Measurements from ENCODE around the gene CAAP1. TPM values are rescaled to one million over a fixed set of nuclear protein-coding genes. Genes with fewer than 3 reads are reported as not detected.
A peak's percentile ranks its signal among the peaks of the same experiment; 100 is the strongest.

CAAP1 gene
- total and polyA plus RNA-seq, 9 donors, result 6.7 to 15.0 (median 10.5) TPM

DNA sequence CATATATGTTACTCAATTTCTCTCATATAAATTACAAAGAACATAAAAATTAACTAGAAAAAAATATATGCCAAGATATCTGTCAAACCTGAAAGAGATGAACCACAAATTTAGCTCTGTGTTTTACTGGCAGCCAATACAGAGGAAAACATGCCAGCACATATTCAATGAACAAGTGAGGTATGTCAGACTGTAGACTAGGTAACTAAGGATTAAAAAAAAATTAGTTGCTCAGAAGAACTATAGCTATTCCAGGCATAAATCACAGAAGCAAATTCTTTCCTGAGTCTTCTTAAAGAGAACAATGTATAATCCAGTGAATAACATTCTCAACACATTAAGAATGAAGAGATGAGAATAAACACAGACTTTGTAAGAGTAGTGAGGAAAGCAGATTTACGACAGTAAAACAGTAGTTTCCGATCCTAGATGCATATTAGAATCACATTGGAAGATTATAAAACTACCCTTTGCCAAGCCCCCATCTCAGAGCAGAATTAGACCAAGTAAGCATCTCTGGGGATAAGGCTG, 20.6 kb upstream of the CAAP1 start:
- WGBS, 3 donors, result 90 to 97% (median 92%) methylated on average over 2 of the region's 2 CpGs
- Histone ChIP-seq H3K27me3 (no peaks in the 10 kb centered on the region), H3K9me3 (no peaks in the 10 kb centered on the region), H3K4me3 (no peak overlapping the region), H3K4me1 (ENCODE audit: insufficient read depth) (no peaks in the 10 kb centered on the region), H3K36me3 (no peaks in the 10 kb centered on the region), H3K27ac (no peak overlapping the region)
- intact Hi-C loops (cut with DNase I), result no loop called here
- TF ChIP-seq POLR2A (IDR thresholded peaks at IDR 0.05), result no peak
- TF ChIP-seq EP300 (IDR thresholded peaks at IDR 0.05), result no peak
- no peak for TF ChIP-seq CTCF (IDR thresholded peaks at IDR 0.05)
- no peak for DNase-seq

- intact Hi-C loops (cut with DNase I), result no loop called here
- Histone ChIP-seq H3K4me1 (ENCODE audit: insufficient read depth) (no peaks in the 10 kb centered on the region), H3K27ac (no peak overlapping the region), H3K4me3 (no peak overlapping the region), H3K36me3 (no peaks in the 10 kb centered on the region), H3K9me3 (no peaks in the 10 kb centered on the region), H3K27me3 (no peaks in the 10 kb centered on the region)
- no peak for DNase-seq
- TF ChIP-seq POLR2A (IDR thresholded peaks at IDR 0.05) (no peak), CTCF (IDR thresholded peaks at IDR 0.05) (no peak), EP300 (IDR thresholded peaks at IDR 0.05) (no peak)
- WGBS, 3 donors, result 19 to 42% (median 29%) methylated on average over 1 of the region's 1 CpG
Measured at GRCh38 chr9:26904671-26905070, 12.1 kb upstream of the CAAP1 start.

GRCh38 chr9:26904070-26904469, 11.5 kb upstream of the CAAP1 start:
- WGBS, 3 donors, result 45 to 67% (median 50%) methylated on average over 3 of the region's 3 CpGs

DNA sequence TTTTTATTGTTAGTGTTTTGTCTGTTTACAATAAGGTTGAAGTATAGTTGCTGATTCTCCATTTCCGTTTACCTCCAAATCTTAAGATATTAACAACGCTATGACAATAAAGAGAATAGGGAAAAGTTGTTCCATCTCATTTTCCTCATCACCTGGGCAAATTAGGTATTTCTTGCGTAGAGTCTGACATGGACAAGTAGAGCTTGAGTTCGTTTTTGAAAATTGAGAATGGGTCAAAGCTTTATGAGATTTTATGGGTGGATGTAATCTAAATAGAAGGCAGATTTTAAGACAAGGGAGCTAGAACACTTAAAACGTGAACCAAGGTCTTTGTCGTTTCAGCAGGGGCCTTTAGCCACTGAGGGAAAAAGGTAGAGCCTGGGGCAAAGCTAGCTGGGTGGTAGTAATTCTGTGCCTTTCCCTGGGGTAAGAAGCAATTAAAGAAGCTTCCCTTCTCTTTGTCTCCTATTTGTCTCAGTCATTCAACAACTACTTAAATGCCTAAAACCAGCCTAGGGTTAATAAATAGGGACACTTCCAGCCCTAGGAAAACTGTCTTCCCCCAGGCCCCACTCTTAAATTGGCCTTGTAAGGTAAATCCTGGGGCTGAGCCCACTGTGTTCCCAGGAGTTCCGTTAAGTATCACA, 551 bp upstream of the CAAP1 start:
- Histone ChIP-seq H3K27me3 (no peaks in the 10 kb centered on the region), H3K4me1 (ENCODE audit: insufficient read depth) (peaks cover 2% of the 10 kb centered on the region), H3K36me3 (no peaks in the 10 kb centered on the region), H3K9me3 (no peaks in the 10 kb centered on the region), H3K4me3 (peak overlapping the region; percentile 82), H3K27ac (peak overlapping the region in 1 of 2 donors; percentile 94)
- WGBS, 3 donors, result 18 to 28% (median 20%) methylated on average over 7 of the region's 7 CpGs
- no peak for DNase-seq
- TF ChIP-seq CTCF (IDR thresholded peaks at IDR 0.05) (no peak), EP300 (IDR thresholded peaks at IDR 0.05) (peak; percentile 4)
- intact Hi-C loops (cut with DNase I), result no loop called here

More at GRCh38 chr9:26904070-26904469, 11.5 kb upstream of the CAAP1 start:
- Histone ChIP-seq H3K27me3 (no peaks in the 10 kb centered on the region), H3K27ac (no peak overlapping the region), H3K4me1 (ENCODE audit: insufficient read depth) (no peaks in the 10 kb centered on the region), H3K4me3 (no peak overlapping the region), H3K9me3 (no peaks in the 10 kb centered on the region), H3K36me3 (no peaks in the 10 kb centered on the region)
- no peak for TF ChIP-seq EP300 (IDR thresholded peaks at IDR 0.05)
- no peak for TF ChIP-seq CTCF (IDR thresholded peaks at IDR 0.05)
- no peak for TF ChIP-seq POLR2A (IDR thresholded peaks at IDR 0.05)
- intact Hi-C loops (cut with DNase I), result no loop called here
- no peak for DNase-seq
